A204.1 (cell line): ENCODE measurements around the gene CCDC92.

Experiments used
- FAIRE-seq: peaks from 2 replicates; lab custom pipeline; 2012; peaks lifted over from hg19 to GRCh38; lab: Jason Lieb, UNC

Gene CCDC92

GRCh38 chr12:123973552-123974341, 1.1 kb upstream of the CCDC92 start:
- FAIRE-seq: no peak

- FAIRE-seq: no peak
Measured at GRCh38 chr12:123971770-123972456, 718 bp downstream of the CCDC92 start.

GRCh38 chr12:123971449-123971769, 1.2 kb downstream of the CCDC92 start:
- FAIRE-seq: no peak

GRCh38 chr12:123967121-123967586, 5.5 kb downstream of the CCDC92 start:
- no peak for FAIRE-seq

GRCh38 chr12:123966596-123966995, 6.0 kb downstream of the CCDC92 start:
- FAIRE-seq: no peak

- FAIRE-seq: no peak
Measured at GRCh38 chr12:123965382-123965781, 7.2 kb downstream of the CCDC92 start.

GRCh38 chr12:123963821-123964220, 8.8 kb downstream of the CCDC92 start:
- FAIRE-seq: no peak

- no peak for FAIRE-seq
Measured at GRCh38 chr12:123962513-123962912, 10.1 kb downstream of the CCDC92 start.

- no peak for FAIRE-seq
Measured at GRCh38 chr12:123961585-123962345, 10.9 kb downstream of the CCDC92 start.

- no peak for FAIRE-seq
Measured at GRCh38 chr12:123960856-123961255, 11.8 kb downstream of the CCDC92 start.

GRCh38 chr12:123960029-123960735, 12.4 kb downstream of the CCDC92 start:
- no peak for FAIRE-seq

- no peak for FAIRE-seq
Measured at GRCh38 chr12:123958876-123959275, 13.8 kb downstream of the CCDC92 start.

GRCh38 chr12:123958462-123958861, 14.2 kb downstream of the CCDC92 start:
- no peak for FAIRE-seq

GRCh38 chr12:123957196-123957595, 15.4 kb downstream of the CCDC92 start:
- FAIRE-seq: no peak

GRCh38 chr12:123956249-123956648, 16.4 kb downstream of the CCDC92 start:
- no peak for FAIRE-seq

- no peak for FAIRE-seq
Measured at GRCh38 chr12:123954647-123955350, 17.8 kb downstream of the CCDC92 start.

GRCh38 chr12:123952037-123952436, 20.6 kb downstream of the CCDC92 start:
- no peak for FAIRE-seq

- FAIRE-seq: no peak
Measured at GRCh38 chr12:123951467-123951866, 21.2 kb downstream of the CCDC92 start.

- FAIRE-seq: no peak
Measured at GRCh38 chr12:123950476-123951349, 21.9 kb downstream of the CCDC92 start.

- FAIRE-seq: no peak
Measured at GRCh38 chr12:123949770-123950165, 22.9 kb downstream of the CCDC92 start.
